Stimulated activated CD8-positive, alpha-beta memory T cell treated with anti-CD3 and anti-CD28 coated beads, Interleukin-12 subunit alpha, Interleukin-12 subunit beta, amount 100 ng/mL, for 24 hours (primary cell): Measurements from ENCODE around the gene CAMTA2.
A peak's percentile ranks its signal among the peaks of the same experiment; 100 is the strongest.

Experiments
- DNase-seq: peaks from one replicate; pipeline ENCODE4 v3.0.0-alpha.2; 2020; ENCODE audit errors: extremely low read depth

The CAMTA2 gene

GRCh38 chr17:4968486-4969046 lies 18.9 kb downstream of the CAMTA2 start:
- no peak for DNase-seq

- DNase-seq, result peak; percentile 86
Measured at GRCh38 chr17:4967539-4968485, 19.7 kb downstream of the CAMTA2 start, which contains the start of gene SPAG7. TSS of gene SPAG7 (minus strand) at chr17:4967817. CDS start at chr17:4967804, 13 bp downstream.

- DNase-seq, result peak; percentile 90
Measured at GRCh38 chr17:4966844-4967538, 20.5 kb downstream of the CAMTA2 start.

- DNase-seq, result no peak
Measured at GRCh38 chr17:4965311-4965986, 22.0 kb downstream of the CAMTA2 start.

- DNase-seq, result no peak
Measured at GRCh38 chr17:4960279-4960922, 27.1 kb downstream of the CAMTA2 start.

GRCh38 chr17:4959261-4959965 lies 28.1 kb downstream of the CAMTA2 start:
- DNase-seq, result no peak

- DNase-seq, result no peak
Measured at GRCh38 chr17:4958102-4958501, 29.4 kb downstream of the CAMTA2 start.

- no peak for DNase-seq
Measured at GRCh38 chr17:4956493-4957061, 30.9 kb downstream of the CAMTA2 start.

GRCh38 chr17:4955091-4955490 lies 32.4 kb downstream of the CAMTA2 start:
- no peak for DNase-seq

- DNase-seq, result no peak
Measured at GRCh38 chr17:4953451-4953961, 34.0 kb downstream of the CAMTA2 start.

GRCh38 chr17:4951486-4951885 lies 36.0 kb downstream of the CAMTA2 start:
- no peak for DNase-seq

- DNase-seq, result no peak
Measured at GRCh38 chr17:4950746-4951204, 36.7 kb downstream of the CAMTA2 start, which contains the start of gene ENO3. TSS of gene ENO3 (plus strand) at chr17:4951119. CDS start at chr17:4951830, 711 bp downstream.

- no peak for DNase-seq
Measured at GRCh38 chr17:4950075-4950745, 37.3 kb downstream of the CAMTA2 start.

GRCh38 chr17:4949321-4950074 lies 38.0 kb downstream of the CAMTA2 start:
- peak; percentile 58 for DNase-seq

GRCh38 chr17:4948931-4949320 lies 38.5 kb downstream of the CAMTA2 start:
- DNase-seq, result peak; percentile 60

- peak; percentile 82 for DNase-seq
Measured at GRCh38 chr17:4948166-4948930, 39.1 kb downstream of the CAMTA2 start, which contains the start of gene PFN1. TSS of gene PFN1 (minus strand) at chr17:4948530. CDS start at chr17:4948394, 136 bp downstream.

- no peak for DNase-seq
Measured at GRCh38 chr17:4947411-4948165, 39.9 kb downstream of the CAMTA2 start.
